Measurements from ENCODE around the gene PPFIA3.

PPFIA3 gene

GRCh38 chr19:49086296-49086695, 33.0 kb upstream of the PPFIA3 start:
- no peak for TF ChIP-seq CTCF (IDR thresholded peaks at IDR 0.05)
- peak overlapping the region; percentile 94 for H3K27ac Mint-ChIP-seq
- peak overlapping the region; percentile 98 for H3K4me3 Mint-ChIP-seq
- peaks cover 43% of the 10 kb centered on the region for H3K36me3 Mint-ChIP-seq (ENCODE audit: low read depth)
- H3K27me3 Mint-ChIP-seq (ENCODE audit: low read depth, poor library complexity): peaks cover 20% of the 10 kb centered on the region
- H3K4me1 Mint-ChIP-seq: peaks cover 41% of the 10 kb centered on the region
- peaks cover 3% of the 10 kb centered on the region for H3K9me3 Mint-ChIP-seq
- DNase-seq: no peak

- peaks cover 74% of the 10 kb centered on the region for H3K36me3 Mint-ChIP-seq (ENCODE audit: low read depth)
- no peak overlapping the region for H3K4me3 Mint-ChIP-seq
- H3K4me1 Mint-ChIP-seq: peaks cover 24% of the 10 kb centered on the region
Measured at GRCh38 chr19:49091391-49092038, 27.8 kb upstream of the PPFIA3 start.

GRCh38 chr19:49092686-49093085, 26.7 kb upstream of the PPFIA3 start:
- no peak overlapping the region for H3K4me3 Mint-ChIP-seq
- H3K27ac Mint-ChIP-seq: no peak overlapping the region
- peaks cover 19% of the 10 kb centered on the region for H3K4me1 Mint-ChIP-seq
- H3K9me3 Mint-ChIP-seq: no peaks in the 10 kb centered on the region
- no peak for TF ChIP-seq CTCF (IDR thresholded peaks at IDR 0.05)
- H3K27me3 Mint-ChIP-seq (ENCODE audit: low read depth, poor library complexity): no peaks in the 10 kb centered on the region
- no peak for DNase-seq
- peaks cover 77% of the 10 kb centered on the region for H3K36me3 Mint-ChIP-seq (ENCODE audit: low read depth)

More at GRCh38 chr19:49091391-49092038, 27.8 kb upstream of the PPFIA3 start:
- no peaks in the 10 kb centered on the region for H3K9me3 Mint-ChIP-seq
- TF ChIP-seq CTCF (IDR thresholded peaks at IDR 0.05): no peak
- H3K27me3 Mint-ChIP-seq (ENCODE audit: low read depth, poor library complexity): no peaks in the 10 kb centered on the region
- DNase-seq: no peak
- H3K27ac Mint-ChIP-seq: peak overlapping the region; percentile 74

- no peak overlapping the region for H3K4me3 Mint-ChIP-seq
- peak overlapping the region; percentile 64 for H3K27ac Mint-ChIP-seq
- H3K27me3 Mint-ChIP-seq (ENCODE audit: low read depth, poor library complexity): no peaks in the 10 kb centered on the region
- H3K9me3 Mint-ChIP-seq: no peaks in the 10 kb centered on the region
- peaks cover 79% of the 10 kb centered on the region for H3K36me3 Mint-ChIP-seq (ENCODE audit: low read depth)
- no peak for TF ChIP-seq CTCF (IDR thresholded peaks at IDR 0.05)
- peaks cover 20% of the 10 kb centered on the region for H3K4me1 Mint-ChIP-seq
- no peak for DNase-seq
Measured at GRCh38 chr19:49094505-49095482, 24.6 kb upstream of the PPFIA3 start.

- no peaks in the 10 kb centered on the region for H3K9me3 Mint-ChIP-seq
- peaks cover 36% of the 10 kb centered on the region for H3K4me1 Mint-ChIP-seq
- no peak overlapping the region for H3K4me3 Mint-ChIP-seq
- peak; percentile 99 for TF ChIP-seq CTCF (IDR thresholded peaks at IDR 0.05)
- H3K36me3 Mint-ChIP-seq (ENCODE audit: low read depth): peaks cover 65% of the 10 kb centered on the region
- DNase-seq: peak; percentile 81
- H3K27me3 Mint-ChIP-seq (ENCODE audit: low read depth, poor library complexity): peaks cover 5% of the 10 kb centered on the region
- H3K27ac Mint-ChIP-seq: peak overlapping the region; percentile 93
Measured at GRCh38 chr19:49097453-49098288, 21.7 kb upstream of the PPFIA3 start.

Measured in nephron progenitor cell (in vitro differentiated cells).